ENCODE data around the gene OSCAR.

The OSCAR gene

DNA sequence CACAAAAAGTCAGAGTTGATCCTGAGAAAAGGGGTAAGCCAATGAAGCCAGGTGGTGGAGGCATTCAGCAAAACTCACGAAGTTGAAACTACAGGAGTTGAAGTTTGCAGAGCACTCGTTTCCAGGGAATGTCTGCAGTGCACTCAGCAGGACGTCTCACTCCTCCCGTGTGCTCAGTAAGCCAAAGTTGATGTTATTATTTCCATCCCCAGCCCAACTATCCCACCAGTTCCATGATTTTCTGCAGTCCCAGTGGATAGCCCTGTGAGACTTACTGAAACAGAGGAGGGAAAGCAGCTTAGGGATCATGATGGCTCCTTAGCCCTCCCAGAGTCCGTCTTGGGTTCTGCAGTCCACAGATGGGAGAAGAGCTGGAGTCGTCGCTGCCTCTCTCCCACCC, 19.6 kb downstream of the OSCAR start, which contains the start of gene TARM1:
TSS of gene TARM1 (minus strand) at position 334 of the 400 bp plus-strand sequence. CDS start at position 309, 25 bp downstream.
- Histone ChIP-seq H3K27me3 (ENCODE audit: insufficient read depth, poor library complexity, severe bottlenecking) (no peaks in the 10 kb centered on the region), H3K27ac (ENCODE audit: poor library complexity, severe bottlenecking) (no peak within 1 kb of the TSS), H3K4me3 (ENCODE audit: severe bottlenecking) (no peak within 1 kb of the TSS), H3K36me3 (ENCODE audit: low read depth) (no peaks in the 10 kb centered on the region), H3K4me1 (ENCODE audit: insufficient read depth, poor library complexity, severe bottlenecking) (no peaks in the 10 kb centered on the region), H3K9me3 (ENCODE audit: severe bottlenecking) (no peaks in the 10 kb centered on the region)
- DNase-seq (ENCODE audit: low spot score): no peak
- no peak for TF ChIP-seq CTCF (IDR thresholded peaks at IDR 0.05; ENCODE audit: poor library complexity, severe bottlenecking)
- ATAC-seq (ENCODE audit: low read depth): no peak

DNA sequence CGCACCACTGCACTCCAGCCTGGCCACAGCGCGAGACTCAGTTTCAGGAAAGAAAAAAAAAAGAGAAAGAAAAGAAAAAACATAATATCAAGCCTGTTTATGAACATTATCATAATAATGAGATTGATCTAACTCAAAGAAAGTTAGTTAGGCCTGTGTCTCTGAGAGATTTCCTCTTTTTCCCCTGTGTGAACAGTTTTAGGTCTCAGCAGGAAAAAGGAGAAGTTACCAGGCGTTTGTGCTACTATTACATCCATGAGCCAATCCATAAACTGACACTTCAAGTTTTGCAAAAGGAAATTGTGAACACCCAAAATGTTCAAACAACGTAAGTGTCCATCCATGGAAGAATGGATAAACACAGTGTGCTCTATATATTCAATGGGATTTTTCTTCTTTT, 23.3 kb downstream of the OSCAR start:
- ATAC-seq (ENCODE audit: low read depth) (no peak), DNase-seq (ENCODE audit: low spot score) (no peak)
- no peak overlapping the region for H3K4me3 ChIP-seq (ENCODE audit: severe bottlenecking)
- H3K27me3 ChIP-seq (ENCODE audit: insufficient read depth, poor library complexity, severe bottlenecking): no peaks in the 10 kb centered on the region
- H3K36me3 ChIP-seq (ENCODE audit: low read depth): no peaks in the 10 kb centered on the region
- no peaks in the 10 kb centered on the region for H3K4me1 ChIP-seq (ENCODE audit: insufficient read depth, poor library complexity, severe bottlenecking)
- no peak for TF ChIP-seq CTCF (IDR thresholded peaks at IDR 0.05; ENCODE audit: poor library complexity, severe bottlenecking)
- H3K9me3 ChIP-seq (ENCODE audit: severe bottlenecking): no peaks in the 10 kb centered on the region
- H3K27ac ChIP-seq (ENCODE audit: poor library complexity, severe bottlenecking): no peak overlapping the region

DNA sequence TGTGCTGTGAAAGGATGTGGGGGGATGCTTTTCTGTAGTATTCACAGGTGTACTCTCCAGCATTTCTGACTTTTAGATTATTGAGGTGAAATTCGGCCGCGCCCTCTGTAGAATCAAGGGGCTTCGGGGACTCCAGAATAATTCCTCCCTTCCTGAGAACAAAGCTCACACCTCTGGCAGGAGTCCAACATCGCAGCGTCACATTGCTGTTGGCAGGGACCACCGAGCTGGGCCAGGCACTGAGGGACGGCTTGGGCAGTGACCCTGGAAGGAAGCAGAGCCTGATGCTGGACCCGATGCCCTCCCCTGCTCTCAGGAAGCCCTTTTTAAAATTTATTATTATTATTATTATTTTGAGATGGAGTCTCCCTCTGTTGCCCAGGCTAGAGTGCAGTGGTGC, 25.8 kb downstream of the OSCAR start:
- no peaks in the 10 kb centered on the region for H3K36me3 ChIP-seq (ENCODE audit: low read depth)
- no peaks in the 10 kb centered on the region for H3K4me1 ChIP-seq (ENCODE audit: insufficient read depth, poor library complexity, severe bottlenecking)
- H3K27me3 ChIP-seq (ENCODE audit: insufficient read depth, poor library complexity, severe bottlenecking): no peaks in the 10 kb centered on the region
- ATAC-seq (ENCODE audit: low read depth) (no peak), DNase-seq (ENCODE audit: low spot score) (no peak)
- H3K9me3 ChIP-seq (ENCODE audit: severe bottlenecking): no peaks in the 10 kb centered on the region
- H3K4me3 ChIP-seq (ENCODE audit: severe bottlenecking): no peak overlapping the region
- no peak for TF ChIP-seq CTCF (IDR thresholded peaks at IDR 0.05; ENCODE audit: poor library complexity, severe bottlenecking)
- no peak overlapping the region for H3K27ac ChIP-seq (ENCODE audit: poor library complexity, severe bottlenecking)

DNA sequence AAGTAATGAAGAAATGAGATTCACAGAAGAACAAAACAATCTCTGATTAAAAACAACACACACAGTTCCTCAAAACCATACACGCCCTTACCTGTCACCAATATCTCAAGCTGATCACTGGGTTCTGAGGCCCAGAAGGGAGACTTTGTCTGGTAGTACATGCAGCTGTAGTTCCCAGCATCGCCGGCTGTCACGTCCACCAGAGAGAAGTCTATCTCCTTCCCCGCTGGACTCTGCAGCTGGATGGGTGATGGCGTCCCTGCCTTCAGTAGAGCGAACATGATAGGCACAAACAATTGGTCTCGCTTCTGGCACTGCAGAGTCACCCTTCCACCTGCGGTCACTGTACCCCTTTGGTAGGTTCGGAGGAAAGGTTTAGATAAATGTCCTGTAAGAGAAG, 26.8 kb downstream of the OSCAR start:
- H3K9me3 ChIP-seq (ENCODE audit: severe bottlenecking): no peaks in the 10 kb centered on the region
- no peak overlapping the region for H3K4me3 ChIP-seq (ENCODE audit: severe bottlenecking)
- no peaks in the 10 kb centered on the region for H3K4me1 ChIP-seq (ENCODE audit: insufficient read depth, poor library complexity, severe bottlenecking)
- no peaks in the 10 kb centered on the region for H3K27me3 ChIP-seq (ENCODE audit: insufficient read depth, poor library complexity, severe bottlenecking)
- no peak for TF ChIP-seq CTCF (IDR thresholded peaks at IDR 0.05; ENCODE audit: poor library complexity, severe bottlenecking)
- no peak for ATAC-seq (ENCODE audit: low read depth)
- no peak for DNase-seq (ENCODE audit: low spot score)
- H3K27ac ChIP-seq (ENCODE audit: poor library complexity, severe bottlenecking): no peak overlapping the region
- no peaks in the 10 kb centered on the region for H3K36me3 ChIP-seq (ENCODE audit: low read depth)

DNA sequence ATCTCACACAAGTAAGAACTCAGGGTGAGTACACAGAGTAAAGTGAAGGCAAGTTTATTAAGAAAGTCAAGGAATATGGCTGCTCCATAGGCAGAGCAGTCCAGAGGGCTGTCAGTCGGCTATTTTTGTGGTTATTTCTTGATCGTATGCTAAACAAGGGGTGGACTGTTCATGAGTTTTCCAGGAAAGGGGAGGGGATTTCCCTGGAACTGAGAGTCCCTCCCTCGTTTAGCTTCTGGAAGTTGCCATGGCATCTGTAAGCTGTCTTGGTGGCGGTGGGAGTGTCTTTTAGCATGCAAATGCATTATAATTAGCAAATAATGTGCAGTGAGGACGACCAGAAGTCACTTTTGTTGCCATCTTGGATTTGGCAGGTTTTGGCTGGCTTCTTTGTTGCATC, 31.1 kb downstream of the OSCAR start:
- TF ChIP-seq CTCF (IDR thresholded peaks at IDR 0.05; ENCODE audit: poor library complexity, severe bottlenecking): no peak
- H3K4me1 ChIP-seq (ENCODE audit: insufficient read depth, poor library complexity, severe bottlenecking): no peaks in the 10 kb centered on the region
- no peaks in the 10 kb centered on the region for H3K27me3 ChIP-seq (ENCODE audit: insufficient read depth, poor library complexity, severe bottlenecking)
- H3K4me3 ChIP-seq (ENCODE audit: severe bottlenecking): no peak overlapping the region
- H3K36me3 ChIP-seq (ENCODE audit: low read depth): no peaks in the 10 kb centered on the region
- no peaks in the 10 kb centered on the region for H3K9me3 ChIP-seq (ENCODE audit: severe bottlenecking)
- no peak for DNase-seq (ENCODE audit: low spot score)
- ATAC-seq (ENCODE audit: low read depth): no peak
- no peak overlapping the region for H3K27ac ChIP-seq (ENCODE audit: poor library complexity, severe bottlenecking)

Measured in RWPE2 (cell line).